Medulla oblongata (tissue), 1 donor: ENCODE data around the gene FAM200B.

Experiments used
- DNase-seq: peaks from one replicate; pipeline ENCODE4 v3.0.0-alpha.2; 2015; ENCODE audit errors: extremely low spot score

FAM200B gene

DNA sequence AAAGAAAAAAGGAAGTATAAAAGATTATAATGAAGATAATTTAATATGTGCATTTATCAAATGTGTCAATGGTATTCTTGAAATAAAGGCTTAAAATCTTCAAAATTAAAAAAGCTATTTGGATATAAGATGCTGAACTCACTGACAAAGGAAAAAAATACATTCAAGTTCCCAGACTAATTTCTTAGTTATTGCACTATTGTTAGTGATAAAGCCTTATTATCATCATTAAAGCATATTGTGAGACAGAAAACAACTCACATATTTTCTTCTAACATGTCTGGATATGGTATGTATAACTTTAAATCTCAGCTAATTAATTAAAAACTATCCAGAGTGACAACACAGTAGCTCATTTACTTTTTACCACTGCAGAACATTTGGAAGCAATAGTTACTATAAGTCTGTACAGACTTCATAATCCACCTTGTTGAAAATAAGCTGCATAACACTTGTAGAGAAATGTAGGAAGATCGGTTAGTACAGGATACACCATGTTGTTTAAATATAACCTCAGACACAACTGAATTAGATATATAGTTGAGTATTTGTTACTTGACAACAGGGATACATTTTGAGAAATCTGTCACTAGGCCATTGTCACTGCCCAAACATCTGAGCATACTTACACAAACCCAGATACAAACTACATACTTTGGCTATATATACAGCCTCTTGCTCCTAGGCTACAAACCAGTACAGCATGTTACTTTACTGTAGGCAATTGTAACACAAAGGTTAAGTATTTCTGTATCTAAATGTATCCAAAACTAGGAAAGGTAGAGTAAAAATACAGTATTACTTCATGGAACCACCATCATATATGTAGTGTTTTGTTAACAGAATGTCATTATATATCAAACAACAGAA, 12.8 kb upstream of the FAM200B start:
- DNase-seq: peak; percentile 10

DNA sequence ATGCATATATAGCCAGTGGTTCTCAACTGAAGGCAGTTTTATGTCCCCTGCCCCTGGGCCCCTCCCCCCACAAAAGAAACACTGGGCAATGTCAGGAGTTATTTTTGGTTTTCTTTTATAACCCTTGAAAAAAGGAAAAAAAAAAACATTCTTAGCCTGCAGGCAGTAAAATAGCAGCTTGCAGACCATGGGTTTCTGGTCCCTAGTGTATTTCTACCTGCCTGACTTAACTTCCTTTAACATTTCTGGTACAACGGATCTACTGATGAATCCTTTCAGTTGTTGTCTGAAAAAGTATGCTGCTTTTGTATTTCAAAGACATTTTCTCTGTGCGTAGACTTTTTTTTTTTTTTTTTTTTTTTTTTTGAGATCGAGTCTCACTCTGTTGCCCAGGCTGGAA, 11.1 kb upstream of the FAM200B start:
- no peak for DNase-seq

DNA sequence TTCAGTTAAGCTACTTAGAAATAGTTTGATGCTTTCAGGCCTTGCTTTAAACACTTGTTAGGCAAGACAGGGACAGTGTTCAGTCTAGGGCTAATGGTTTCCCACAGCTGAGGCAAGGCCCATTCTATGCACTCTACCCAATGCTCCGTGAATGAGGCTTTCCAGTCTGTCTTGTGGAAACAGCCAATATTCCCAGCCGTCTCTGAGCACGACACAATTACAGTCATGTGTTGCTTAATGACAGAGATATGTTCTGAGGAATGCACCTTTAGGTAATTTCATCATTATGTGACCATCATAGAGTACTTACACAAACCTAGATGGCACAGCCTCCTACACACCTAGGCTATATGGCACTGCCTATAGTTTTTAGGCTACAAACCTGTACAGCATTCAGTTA, 9.5 kb upstream of the FAM200B start:
- DNase-seq: no peak

DNA sequence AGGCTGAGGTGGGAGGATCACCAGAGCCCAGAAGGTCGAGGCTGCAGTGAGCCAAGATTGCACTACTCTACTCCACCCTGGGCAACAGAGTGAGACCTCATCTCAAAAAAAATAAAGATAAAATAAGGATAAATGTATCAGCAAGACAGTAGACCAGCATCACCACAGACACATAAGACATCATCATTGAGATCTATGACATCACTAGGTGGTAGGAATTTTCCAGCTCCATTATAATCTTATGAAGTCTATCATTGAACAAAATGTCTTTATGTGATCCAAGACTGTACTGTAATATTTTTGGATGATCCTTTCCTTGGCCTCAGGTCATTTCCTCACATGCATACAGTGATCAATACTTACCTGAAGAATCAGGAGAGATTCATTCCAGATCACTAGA, 8.3 kb upstream of the FAM200B start:
- no peak for DNase-seq

DNA sequence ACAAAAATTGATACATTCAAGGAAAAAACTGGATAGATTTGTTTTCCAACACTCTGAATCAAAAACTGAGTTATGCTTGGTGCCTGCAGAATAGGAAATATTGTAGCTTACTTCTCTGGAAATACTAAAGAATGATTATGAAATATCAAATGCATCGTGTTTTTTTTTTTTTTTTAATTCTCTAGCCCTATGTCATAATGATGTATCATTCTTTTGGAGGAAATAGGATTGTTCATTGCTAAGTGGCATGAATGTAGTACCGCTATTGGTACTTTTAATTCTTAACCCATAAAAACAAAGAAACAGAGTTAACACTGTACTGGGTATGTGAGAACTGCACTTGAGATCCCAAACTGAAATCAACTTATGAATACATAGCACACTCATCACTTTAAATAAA, 7.6 kb upstream of the FAM200B start:
- no peak for DNase-seq

DNA sequence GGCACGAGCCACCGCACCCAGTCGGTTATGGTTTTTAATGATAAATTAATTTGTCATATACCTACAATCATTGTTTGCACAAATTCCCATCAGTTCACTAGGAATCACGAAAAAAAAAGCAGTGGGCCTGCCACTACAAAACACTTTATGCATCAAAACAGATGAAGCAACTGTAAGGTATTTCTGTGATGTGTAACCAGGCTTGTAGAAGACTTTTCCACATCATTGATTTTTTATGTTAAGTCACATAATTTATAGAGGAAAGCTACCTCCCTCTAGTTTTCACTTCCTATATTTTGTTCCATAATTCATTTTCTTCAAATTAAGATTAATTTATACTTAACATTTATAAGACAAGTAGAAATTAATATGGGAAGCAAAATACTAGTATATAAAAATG, 6.7 kb upstream of the FAM200B start:
- DNase-seq: no peak

DNA sequence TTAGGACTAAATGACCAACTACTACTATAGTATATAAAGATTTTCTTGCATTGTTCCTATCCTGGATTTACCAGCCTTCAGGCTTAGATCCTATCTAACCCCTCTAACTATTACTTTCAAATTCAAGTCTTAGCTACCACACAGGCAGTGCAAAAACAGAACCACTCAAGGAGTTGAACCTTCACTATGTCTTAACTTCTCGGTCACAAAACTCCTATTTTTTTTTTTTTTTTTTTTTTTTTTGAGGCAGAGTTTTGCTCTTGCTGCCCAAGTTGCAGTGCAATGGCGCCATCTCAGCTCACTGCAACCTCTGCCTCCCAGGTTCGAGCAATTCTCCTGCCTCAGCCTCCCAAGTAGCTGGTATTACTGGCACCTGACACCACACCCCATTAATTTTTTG, 6.3 kb upstream of the FAM200B start:
- no peak for DNase-seq

DNA sequence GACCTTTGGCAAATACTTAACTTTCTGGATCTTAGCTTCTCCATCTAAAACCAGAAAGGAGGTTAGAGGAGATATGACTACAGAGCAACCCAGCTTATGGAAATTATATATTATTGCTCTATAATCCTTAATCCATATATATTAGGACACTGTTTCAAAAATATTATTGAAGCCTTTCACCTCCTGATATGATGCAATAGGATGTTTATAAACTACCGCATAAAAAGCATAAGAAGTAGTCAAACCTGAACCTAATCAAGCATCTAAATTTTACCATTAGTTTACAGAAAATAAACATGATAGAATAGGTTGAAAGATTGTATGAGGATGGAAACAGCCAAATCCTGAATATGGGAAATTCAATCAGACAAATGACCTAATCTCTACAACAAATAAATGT, 5.6 kb upstream of the FAM200B start:
- DNase-seq: no peak

DNA sequence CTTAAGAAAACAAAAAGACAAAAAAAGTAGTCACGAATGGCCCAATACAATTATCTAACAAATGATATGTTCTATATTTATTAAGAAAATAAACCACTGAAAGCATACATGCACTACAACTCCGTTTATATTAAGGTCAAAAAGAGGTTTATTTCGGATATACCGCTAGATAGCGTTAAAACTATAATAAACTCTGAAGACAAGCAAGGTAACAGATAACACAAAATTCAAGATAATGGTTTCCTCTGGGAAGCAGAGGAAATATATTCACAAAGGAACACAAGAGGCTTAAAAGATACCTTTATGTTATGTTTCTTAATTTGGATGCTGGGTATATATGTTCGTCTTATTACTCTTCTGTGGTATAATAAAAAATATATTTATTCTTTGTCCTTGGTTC, 4.7 kb upstream of the FAM200B start:
- no peak for DNase-seq

DNA sequence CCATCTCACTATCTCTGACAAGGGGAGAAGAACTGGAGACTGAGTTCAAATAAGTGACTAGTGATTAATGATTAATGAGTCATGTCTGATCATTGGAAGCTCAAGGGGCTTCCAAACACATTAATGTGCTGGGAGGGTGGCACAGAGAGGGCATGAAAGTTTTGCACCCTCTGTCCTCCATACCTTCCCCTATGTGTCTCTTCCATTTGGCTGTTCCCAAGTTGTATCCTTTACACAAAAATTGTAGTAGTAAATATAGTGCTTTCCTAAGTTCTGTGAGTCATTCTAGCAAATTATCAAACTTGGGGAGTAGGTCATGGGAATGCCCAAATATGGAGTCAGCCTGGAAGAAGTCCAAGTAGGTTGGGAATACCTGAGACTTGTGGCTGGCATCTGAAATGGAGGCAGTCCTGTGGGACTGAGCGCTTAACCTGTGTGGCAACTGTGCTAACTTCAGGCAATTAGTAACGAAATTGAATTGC, 4.1 kb upstream of the FAM200B start:
- DNase-seq: no peak

DNA sequence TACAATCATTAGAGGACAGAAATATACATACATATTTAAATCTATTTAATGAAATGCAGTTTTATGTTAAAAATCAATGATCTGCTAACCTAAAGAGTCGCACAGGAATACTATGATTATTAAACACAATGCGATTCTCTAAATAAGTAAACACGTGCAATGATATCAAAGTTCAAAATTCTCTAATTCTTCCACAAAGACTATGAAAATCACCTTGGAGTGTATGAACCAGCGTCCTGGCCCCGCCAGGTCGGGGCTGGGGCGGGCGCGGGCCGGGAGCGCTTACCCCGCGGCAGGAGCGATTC, 608 bp upstream of the FAM200B start:
- no peak for DNase-seq

DNA sequence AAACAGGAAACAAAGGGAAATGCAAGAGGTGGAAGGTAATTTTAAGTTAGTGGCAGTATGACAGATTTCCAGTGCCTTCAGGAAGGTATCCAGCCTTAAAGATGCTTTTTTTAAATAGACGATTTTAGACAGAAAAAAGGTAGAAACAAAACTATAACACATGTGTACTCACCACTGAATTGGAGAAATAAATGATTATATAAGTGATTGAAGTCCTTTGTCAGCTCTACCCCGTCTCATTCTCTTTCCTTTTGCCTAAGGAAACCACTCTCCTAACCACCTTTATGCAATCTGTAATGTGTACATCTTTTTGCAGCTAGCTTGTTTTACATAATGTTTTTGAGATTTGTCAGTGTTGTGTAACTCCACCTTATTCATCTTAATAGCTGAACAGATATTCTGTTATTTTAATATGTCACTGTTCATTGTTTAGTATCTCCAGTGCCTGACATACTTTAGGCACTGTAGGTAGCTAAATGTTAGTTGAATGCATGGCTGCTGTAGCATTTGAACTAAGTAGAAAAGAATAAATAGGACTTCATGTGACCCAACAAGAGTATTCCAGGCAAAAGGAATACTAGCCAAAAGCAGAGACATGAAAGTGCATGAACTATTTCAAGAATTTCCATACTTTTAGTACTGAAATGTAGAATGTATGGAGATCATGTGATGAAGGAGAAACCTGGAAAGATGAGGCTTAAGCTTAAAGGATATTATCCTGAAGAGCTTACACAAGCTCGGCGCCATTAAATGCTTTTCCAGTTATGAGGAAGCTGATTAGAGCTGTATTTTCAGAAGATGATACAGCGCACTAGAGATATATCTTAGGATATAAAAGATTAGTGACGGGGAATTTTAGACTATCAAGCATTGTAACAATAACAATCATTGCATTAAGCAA, 865 bp downstream of the FAM200B start:
- DNase-seq: no peak

DNA sequence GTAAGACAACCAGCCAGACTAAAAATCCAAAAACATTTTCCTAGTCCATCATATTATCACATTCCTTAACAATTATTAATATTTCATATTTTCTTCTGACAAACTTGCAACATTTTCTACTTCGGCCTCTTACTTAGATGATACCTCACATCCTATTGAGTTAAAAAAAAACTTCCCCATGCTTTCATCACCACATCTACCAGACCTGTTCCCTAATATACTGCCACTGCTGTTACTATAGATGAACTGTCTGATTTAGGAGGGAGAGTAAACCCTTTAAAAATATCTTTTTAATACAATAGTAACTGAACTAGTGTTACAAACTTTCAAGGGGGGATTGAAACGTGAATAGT, 1.5 kb downstream of the FAM200B start:
- DNase-seq: no peak

DNA sequence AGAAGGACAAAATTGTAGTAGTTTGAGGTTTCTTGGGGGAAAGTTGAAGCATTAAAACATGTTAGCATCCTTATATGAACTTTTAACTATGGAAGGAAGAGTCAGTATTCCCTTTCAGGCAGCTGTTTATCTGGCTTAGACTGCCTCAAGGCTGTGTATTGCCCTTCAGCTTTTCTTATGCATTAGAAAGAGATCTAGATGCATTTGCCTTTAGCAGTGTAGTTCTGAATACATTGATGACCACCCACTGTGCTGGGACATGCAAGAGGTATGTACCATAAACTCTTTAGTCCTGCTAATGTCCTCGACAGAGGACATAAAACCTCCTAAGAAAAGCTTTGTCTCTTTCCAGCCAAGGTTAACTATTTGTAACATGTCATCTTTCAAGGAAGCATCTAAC, 2.9 kb downstream of the FAM200B start:
- no peak for DNase-seq

DNA sequence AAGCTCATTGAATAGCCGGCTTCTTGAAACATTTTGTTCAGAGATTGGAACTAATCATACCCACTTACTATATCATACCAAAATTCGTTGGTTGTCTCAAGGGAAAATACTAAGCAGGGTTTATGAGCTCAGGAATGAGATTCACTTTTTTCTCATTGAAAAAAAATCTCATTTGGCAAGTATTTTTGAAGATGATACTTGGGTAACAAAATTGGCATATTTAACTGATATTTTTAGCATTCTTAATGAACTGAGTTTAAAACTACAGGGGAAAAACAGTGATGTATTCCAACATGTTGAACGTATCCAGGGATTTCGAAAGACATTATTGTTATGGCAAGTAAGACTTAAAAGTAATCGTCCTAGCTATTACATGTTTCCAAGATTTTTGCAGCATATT, 6.4 kb downstream of the FAM200B start:
- DNase-seq: no peak

DNA sequence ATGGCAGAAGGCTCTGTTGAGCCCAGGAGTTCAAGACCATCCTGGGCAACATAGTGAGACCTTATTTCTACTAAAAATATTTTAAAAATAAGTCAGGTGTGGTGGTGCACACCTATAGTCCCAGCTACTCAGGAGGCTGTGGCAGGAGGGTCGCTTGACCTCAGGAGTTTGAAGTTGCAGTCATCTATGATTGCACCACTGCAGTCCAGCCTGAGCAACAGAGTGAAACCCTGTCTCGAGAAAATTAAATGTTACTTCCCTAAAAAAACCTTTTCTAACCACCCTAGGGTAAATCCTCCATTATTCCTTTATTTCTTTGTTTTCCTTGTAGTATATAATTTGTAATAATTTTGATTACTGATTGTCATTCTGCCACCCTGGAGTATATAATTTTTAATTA, 7.9 kb downstream of the FAM200B start:
- no peak for DNase-seq

DNA sequence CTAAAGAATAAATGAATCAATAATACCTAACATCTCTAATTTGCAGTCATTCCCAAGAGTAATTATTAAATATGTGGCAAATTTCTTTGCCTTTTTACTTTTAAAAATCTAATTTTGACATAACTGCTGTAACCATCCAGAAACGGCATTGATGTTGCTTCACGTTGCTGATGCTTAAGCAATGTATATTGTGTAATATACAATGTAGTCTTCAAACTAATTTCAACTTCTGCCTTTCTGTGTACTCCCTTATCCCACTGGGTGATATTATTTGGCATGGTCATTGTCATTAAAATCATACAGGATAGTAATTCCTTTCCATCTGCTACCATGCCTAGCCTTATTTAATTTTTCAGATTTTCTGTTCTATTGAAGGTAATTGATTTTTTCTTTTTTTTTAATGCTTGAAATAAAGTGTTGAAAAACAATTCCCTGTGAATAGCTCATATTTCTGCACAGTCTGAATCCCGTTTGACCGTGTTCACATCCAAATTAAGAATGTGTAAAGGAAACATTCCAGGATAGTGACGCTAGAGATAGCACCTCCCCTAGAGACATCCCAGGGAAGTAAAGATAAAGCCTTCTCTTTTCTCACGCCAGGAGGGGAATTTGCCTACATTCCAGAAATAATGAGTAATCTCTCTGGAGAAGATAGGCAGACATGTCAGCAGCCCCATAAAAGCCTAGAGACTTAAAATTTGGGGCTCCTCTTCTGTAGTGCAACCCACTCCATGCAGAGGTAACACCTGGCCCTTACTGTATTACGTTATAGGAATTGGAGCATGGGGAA, 8.6 kb downstream of the FAM200B start:
- DNase-seq: no peak

DNA sequence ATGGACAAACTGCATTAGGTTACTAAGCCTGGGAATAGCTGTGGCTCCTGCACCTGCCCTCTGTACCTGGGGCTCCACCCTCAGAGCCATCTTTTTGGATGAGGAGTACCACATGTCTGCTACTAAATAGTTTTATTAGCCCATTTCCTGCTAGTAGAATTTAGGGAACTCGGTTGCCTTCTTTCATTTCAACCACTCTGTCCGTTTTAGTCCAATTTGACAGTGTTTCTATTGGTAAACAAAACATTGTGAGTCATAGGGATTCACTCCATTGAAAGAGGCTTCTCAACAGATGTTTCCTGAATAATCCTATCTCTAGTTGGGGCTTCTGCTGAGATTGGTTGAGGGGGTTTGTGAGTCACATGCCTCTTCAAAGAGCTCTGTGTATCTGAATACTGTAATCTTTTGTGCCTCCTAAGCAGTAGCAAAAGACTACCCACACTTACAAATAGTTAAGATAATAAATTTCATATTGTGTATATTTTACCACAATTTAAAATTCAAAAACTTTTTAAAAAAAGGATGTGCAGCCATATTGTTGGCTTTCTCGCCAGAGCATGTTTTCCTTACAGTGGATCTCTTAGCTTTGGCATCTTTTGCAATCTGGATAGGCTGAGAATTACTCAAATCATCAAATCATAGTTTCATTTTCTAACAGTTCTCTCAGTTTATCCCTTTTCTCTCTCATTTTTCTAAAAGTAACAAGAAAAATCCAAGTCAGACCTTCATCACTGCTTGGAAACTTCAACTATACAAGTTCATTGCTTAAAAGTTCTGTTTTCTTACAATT, 9.9 kb downstream of the FAM200B start:
- DNase-seq: peak; percentile 39

DNA sequence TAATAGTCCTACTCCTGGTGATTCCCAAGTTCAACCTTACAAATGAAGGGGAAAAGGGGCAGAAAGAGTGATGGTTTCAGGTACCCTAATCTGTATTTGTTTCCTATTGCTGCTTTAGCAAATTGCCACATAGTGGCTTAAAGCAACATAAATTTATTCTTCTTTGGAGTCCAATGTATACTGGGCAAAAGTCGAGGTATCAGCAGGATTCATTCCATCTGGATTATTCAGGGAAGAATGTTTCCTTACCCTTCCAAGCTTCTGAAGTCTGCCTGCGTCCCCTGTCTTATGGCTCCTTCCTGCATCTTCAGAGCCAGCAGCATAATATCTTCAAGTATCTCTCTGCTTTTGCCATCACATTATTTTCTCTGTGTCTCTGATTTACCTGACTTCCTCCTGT, 11.0 kb downstream of the FAM200B start:
- DNase-seq: no peak

DNA sequence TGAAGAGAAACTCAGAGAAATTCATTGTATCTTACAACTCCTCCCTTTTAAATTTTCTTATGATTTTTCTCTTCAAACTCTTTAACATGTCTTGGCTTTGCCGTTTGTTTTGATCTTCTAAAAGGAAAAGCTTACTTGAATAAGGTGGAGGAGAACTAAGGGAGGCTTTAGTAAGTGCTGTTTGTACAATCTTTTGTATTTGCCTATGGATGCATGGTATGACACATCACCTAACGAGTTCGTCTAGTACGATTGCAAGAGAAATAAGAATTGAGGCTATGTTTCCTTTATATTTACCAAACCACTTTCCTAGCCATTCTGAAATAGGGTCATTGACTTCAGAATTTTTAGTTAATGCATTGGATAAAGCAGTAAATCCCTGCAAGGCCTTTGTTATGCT, 12.8 kb downstream of the FAM200B start:
- DNase-seq: no peak

DNA sequence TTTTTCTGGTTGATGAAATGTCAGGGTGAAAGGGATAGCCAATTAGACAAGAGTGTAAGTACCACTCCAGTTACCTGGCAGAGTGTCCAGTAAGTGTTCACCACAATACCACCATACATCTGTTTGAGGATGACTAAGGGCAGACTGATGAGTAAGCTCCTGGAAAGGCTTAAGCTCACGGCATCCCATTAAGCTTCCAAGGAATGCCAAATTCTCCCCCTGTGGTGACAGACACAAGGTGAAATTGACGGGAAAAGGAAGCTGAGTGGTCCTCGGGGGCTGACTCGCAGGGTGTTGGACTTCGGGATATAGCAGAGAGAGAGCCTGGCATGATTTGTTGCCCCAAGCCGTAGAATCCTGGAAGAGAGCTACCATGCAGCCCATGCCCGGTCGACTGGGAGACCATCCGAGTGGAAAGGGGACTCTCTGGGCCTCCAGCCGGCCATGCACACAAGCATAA, 13.6 kb downstream of the FAM200B start:
- DNase-seq: no peak
